GM19238 (cell line): ENCODE results near the gene NME7.
A peak's percentile ranks its signal among the peaks of the same experiment; 100 is the strongest.
"Not testable (repeated sequence)": the region's sequence is repeated elsewhere in the genome, so short reads cannot be mapped to it uniquely, and the experiment has no call there.

Source experiments
- DNase-seq: peaks from one replicate; pipeline ENCODE4 v3.0.0; 2011; ENCODE audit warnings: low spot score; ENCODE audit not compliant: insufficient read length

Gene NME7

GRCh38 chr1:169367686-169368405 is at the start of gene NME7, which contains the start of gene BLZF1:
Gene NME7 (minus strand): TSS chr1:169367797. CDS start chr1:169367710, 87 bp downstream.
Gene BLZF1 (plus strand): TSS chr1:169368195. CDS start chr1:169369523, 1,328 bp downstream.
- DNase-seq: peak; percentile 67

- DNase-seq: no peak
These were observed 47.4 kb upstream of the NME7 start for GRCh38 chr1:169414952-169415351.

- not testable (repeated sequence) for DNase-seq
These were observed 40.7 kb upstream of the NME7 start for GRCh38 chr1:169408340-169408739.

GRCh38 chr1:169402578-169402977 is 35.0 kb upstream of the NME7 start:
- DNase-seq: not testable (repeated sequence)

GRCh38 chr1:169395955-169396354 is 28.4 kb upstream of the NME7 start:
- DNase-seq: no peak

GRCh38 chr1:169392406-169392805 is 24.8 kb upstream of the NME7 start:
- DNase-seq: no peak

- DNase-seq: no peak
These were observed 22.7 kb upstream of the NME7 start for GRCh38 chr1:169390303-169390702.

- DNase-seq: no peak
These were observed 19.8 kb upstream of the NME7 start for GRCh38 chr1:169387399-169387798.

GRCh38 chr1:169383449-169383848 is 15.9 kb upstream of the NME7 start:
- DNase-seq: no peak

GRCh38 chr1:169381162-169381561 is 13.6 kb upstream of the NME7 start:
- DNase-seq: no peak

- no peak for DNase-seq
These were observed 3.8 kb upstream of the NME7 start for GRCh38 chr1:169371404-169371803.

GRCh38 chr1:169368406-169368769 is 791 bp upstream of the NME7 start:
- DNase-seq: no peak

- DNase-seq: no peak
These were observed 406 bp downstream of the NME7 start for GRCh38 chr1:169367096-169367685.

- no peak for DNase-seq
These were observed 2.6 kb downstream of the NME7 start for GRCh38 chr1:169364948-169365347.

GRCh38 chr1:169363046-169363730 is 4.4 kb downstream of the NME7 start:
- DNase-seq: no peak

- no peak for DNase-seq
These were observed 6.3 kb downstream of the NME7 start for GRCh38 chr1:169361281-169361680.

GRCh38 chr1:169360415-169360814 is 7.2 kb downstream of the NME7 start:
- DNase-seq: no peak

GRCh38 chr1:169348383-169349036 is 19.1 kb downstream of the NME7 start:
- DNase-seq: no peak

GRCh38 chr1:169347688-169348382 is 19.8 kb downstream of the NME7 start:
- DNase-seq: no peak

GRCh38 chr1:169346036-169346589 is 21.5 kb downstream of the NME7 start:
- no peak for DNase-seq

GRCh38 chr1:169345511-169345910 is 22.1 kb downstream of the NME7 start:
- no peak for DNase-seq
